ENCODE data around the gene SNN.

Gene SNN

DNA sequence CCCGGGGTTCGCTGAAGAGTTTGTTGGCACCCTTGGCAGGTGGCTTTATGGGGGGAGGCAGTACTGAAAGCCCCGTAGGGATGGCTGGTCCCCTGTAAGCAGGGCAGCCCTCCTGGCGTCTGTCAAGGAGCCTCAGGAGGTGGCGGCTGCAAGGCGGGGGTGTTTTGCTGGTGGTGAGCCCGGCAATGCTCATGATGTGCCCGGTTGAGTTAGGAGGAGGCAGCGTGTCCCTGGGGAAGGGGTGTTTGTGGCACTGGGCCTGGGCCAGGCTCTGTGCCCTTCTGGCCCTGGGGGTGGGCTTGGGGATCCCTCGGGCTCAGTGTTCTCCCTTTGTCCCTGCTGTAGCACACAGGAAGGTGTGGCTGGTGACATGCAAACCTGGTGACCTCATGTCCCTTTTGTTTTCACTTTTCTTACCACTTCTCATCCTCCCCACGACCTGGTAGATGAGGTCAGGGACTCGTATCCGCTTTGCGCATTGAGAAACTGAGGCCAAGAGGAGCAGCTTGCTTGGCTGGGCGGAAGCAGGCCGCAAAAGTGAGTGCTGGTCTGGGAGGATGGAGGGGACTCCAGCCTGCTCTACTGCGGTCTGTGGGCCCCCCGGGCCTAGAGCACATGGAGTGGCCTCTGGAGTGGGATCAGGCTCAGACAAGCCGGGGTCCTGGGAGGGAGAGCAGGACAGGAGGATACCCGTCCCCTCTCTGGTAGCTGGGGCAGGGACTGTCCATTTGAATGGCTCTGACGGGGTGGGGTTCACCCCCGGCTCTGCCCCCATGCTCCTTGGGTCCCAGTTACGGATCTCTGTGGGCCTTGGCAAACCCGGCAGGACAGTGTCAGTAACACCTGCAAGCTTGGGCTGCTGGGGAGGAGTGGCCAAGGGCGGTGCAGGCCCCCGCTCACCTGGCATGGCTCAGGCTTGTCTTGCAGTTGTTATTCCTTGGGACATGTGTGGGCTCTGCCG, 2.2 kb downstream of the SNN start:
- H3K4me1 Mint-ChIP-seq, result peaks cover 79% of the 10 kb centered on the region
- DNase-seq (peak; percentile 57 to 59), ATAC-seq (peak; percentile 70)
- peak overlapping the region; percentile 85 to 91 for H3K4me3 Mint-ChIP-seq
- no peaks in the 10 kb centered on the region for H3K9me3 Mint-ChIP-seq
- peak overlapping the region; percentile 86 to 96 for H3K27ac Mint-ChIP-seq
- no peaks in the 10 kb centered on the region for H3K27me3 Mint-ChIP-seq

DNA sequence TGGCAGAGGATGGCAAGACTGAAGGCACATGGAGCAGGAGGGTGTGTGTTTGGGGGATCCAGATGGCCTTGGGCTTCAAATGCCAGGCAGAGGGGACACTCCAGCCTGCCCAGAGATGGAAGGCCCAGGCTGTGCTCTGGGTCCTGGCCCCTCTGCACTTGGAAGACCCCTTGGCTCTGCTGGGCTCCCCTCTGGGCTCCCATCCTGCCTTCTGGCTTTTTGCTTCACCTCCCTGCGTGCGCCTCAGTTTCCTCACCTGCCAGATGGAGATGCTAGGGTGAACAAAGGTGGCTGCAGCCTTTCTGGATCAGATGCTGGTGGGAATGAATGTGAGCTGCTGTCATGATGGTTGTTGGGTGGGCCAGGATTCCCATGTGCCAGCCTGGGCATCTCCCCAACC, 3.0 kb downstream of the SNN start:
- Mint-ChIP-seq H3K27me3 (no peaks in the 10 kb centered on the region), H3K9me3 (no peaks in the 10 kb centered on the region), H3K27ac (peak overlapping the region; percentile 66 to 96), H3K4me3 (peak overlapping the region; percentile 85 to 91), H3K4me1 (peaks cover 77% of the 10 kb centered on the region)
- DNase-seq (no peak), ATAC-seq (no peak)

DNA sequence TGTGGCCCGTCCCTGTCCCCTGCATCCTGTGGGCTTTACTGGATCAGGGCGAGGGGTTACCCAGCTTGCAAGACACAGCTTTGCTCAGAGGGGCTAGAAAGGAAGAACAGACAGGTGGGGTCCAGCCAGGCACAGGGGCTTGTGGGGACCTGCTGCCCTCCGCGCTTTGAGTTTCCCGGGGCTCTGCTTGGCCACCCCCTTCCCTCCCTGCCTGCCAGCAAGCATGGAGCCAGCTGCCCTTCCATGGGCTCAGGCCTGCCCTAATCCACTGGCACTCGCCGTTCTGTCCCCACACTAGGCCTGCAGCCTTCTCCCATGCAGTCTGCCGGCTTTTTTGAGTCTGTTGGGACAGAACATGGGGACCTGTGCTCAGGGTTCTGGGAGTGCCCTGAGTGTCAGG, 3.4 kb downstream of the SNN start:
- no peaks in the 10 kb centered on the region for H3K27me3 Mint-ChIP-seq
- ATAC-seq (no peak), DNase-seq (no peak)
- H3K27ac Mint-ChIP-seq, result peak overlapping the region; percentile 91 to 97
- no peaks in the 10 kb centered on the region for H3K9me3 Mint-ChIP-seq
- H3K4me3 Mint-ChIP-seq, result peak overlapping the region; percentile 85 to 91
- peaks cover 73% of the 10 kb centered on the region for H3K4me1 Mint-ChIP-seq

DNA sequence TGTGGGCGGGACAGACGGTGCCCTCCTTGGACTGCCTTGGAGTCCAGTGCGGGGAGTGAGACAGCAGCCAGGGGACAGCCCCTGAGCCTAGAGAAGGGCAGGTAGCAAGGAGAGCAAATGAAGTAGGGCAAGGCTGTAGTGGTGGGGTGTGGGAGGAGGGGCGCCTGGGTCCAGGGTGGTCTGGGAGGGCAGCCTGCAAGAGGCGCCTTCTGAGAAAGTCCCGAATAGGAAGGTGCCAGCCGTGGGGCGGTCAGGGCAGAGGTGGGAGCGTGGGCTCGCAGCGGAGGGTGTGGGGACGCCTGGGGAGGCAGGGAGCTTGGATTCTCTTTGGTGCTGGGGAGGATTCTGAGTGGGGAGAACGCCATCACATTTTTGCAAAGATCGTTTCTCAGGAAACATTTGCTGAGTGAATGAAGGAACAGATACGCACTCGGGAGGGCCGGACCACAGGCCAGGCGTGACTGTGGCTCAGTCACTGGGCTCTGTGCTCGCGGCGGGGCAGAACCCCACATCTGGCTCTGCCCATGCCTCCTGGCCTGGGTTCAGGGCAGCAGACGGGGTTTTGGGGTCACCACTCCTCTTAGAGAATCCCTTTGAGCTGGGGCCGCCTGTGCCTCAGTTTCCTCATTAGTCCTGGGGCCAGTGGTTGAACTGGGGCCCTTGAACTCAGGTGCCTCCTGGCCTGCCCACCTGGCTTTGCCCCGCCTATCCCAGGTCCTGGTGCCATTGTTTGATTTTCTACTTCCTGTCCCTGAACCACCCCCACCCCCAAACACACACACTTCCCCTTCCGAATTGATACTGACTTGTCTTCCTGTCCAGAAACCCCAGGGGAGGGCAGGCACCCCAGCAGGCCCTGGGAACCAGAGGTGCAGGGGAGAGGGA, 4.2 kb downstream of the SNN start:
- no peaks in the 10 kb centered on the region for H3K27me3 Mint-ChIP-seq
- DNase-seq (peak in 1 of 2 donors; percentile 33), ATAC-seq (no peak)

DNA sequence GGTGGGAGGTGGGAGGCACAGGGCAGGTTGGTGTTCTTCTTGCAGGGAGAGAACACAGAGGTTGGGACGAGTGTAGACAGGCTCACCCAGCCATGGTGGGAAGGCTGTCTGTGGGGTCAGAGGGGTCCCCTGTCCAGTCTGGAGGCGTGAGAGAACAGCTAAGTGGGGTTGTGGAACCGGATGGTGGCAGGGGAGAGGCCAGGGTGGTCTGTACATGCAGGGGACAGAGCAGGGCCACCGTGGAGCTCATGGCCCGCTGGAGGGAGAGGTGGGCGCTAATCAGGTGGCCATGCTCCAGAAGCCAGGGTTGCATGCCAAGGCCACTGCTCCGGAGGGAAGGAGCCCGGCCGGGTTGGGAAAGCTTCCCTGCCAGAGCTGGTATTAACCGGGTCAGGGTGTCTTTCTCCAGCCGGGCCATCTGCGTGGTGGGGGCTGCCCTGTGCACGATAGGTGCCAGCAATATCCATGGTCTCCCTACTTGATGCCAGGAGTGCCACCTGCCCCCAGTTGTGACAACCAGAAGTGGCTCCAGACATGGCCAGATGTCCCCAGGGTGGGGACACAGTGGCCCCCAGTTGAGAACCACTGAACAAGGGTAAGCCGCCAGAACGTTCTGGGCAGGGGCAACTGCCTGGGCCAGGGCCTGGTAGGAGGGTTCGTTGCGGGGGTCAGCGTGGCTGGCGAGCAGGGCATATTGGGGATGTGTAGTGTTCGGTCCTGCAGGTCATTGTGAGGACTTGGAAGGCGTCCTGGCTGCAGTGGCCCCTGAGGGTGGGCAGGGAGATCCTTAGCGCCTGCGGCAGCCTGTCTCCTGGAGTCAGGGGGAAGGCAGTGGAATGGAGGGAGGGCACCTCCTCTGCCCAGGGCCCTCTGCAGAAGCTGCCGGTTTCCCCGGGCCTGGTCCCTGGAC, 5.1 kb downstream of the SNN start:
- Mint-ChIP-seq H3K27ac (peak overlapping the region; percentile 88 to 91), H3K27me3 (no peaks in the 10 kb centered on the region), H3K4me1 (peaks cover 73% of the 10 kb centered on the region), H3K4me3 (peak overlapping the region; percentile 31 to 91), H3K9me3 (no peaks in the 10 kb centered on the region)
- no peak for ATAC-seq
- no peak for DNase-seq

More for the DNA sequence above, 4.2 kb downstream of the SNN start:
- Mint-ChIP-seq H3K4me1 (peaks cover 66% of the 10 kb centered on the region), H3K27ac (peak overlapping the region; percentile 91 to 97), H3K9me3 (no peaks in the 10 kb centered on the region), H3K4me3 (peak overlapping the region; percentile 40 to 91)

DNA sequence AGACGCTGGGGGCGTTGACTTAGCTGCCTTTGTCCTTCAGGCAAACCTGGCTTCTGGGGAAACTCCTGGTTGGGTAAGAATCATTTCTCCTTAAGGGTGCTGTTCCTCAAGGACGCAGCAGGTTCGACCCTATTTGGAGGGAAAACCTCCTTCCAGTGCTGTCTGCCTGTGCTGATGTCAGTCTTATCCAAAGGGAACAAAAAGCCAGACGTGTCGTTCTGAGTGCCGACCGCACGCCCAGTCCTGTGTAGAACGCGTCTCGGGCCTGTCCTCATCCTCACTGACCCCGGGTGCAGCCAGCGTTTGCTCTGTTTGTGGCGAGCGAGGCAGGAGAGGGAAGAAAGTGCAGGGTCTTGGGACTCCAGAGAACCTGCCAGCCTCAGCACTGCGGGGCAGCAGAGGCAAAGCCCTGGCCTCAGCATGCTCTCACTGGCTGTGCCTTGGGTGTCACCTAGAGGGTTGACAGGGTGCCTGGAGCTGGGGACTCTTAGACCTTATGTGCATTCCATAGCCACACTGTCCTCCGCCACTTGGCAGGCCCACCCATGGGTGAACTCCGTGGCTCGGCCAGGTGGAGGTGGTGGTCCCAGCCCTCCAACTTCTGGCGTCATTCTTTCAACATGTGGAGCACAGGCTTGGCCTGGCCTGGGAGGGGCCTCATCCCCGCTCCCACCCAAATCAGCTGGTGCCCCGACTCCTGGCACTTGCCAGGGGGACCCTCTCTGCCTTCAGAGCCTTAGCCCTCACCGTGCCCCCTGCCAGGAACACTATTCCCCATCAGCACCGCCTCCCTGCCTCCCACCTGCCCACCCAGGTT, 6.0 kb downstream of the SNN start:
- Mint-ChIP-seq H3K4me3 (no peak overlapping the region), H3K4me1 (peaks cover 77% of the 10 kb centered on the region), H3K27ac (peak overlapping the region; percentile 4 to 9), H3K9me3 (no peaks in the 10 kb centered on the region), H3K27me3 (no peaks in the 10 kb centered on the region)
- DNase-seq, result no peak
- ATAC-seq, result no peak

DNA sequence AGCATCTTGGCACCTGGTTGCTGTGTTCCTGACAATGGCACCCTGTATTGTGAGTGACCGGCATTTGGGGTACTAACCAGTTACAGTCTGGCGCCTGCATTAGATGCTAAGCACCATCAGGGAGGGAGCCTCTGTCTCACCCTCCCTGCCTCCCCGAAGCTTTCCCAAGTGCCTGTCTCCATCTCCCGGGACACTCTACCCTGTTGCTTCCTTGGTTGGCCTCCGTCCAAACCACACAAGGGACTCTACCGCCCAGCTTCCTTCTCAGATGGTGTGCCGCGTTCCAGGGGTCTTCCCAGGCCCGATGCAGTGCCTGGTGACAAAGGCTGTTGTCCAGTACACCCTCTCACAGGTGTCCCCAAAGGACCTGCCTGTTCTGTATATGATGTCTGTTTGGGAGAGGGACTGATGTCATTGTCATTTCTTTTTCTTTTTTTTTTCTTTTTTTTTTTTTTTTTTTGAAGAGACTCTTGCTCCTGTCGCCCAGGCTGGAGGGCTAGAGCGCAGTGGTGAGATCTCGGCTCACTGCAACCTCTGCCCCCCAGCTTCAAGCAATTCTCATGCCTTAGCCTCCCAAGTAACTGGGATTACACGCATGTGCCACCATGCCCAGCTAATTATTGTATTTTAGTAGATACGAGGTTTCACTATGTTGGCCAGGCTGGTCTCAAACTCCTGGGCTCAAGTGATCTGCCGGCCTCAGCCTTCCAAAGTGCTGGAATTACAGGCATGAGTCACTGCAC, 6.7 kb downstream of the SNN start:
- H3K27ac Mint-ChIP-seq, result peak overlapping the region; percentile 87 to 90
- no peak overlapping the region for H3K4me3 Mint-ChIP-seq
- no peaks in the 10 kb centered on the region for H3K27me3 Mint-ChIP-seq
- no peak for DNase-seq
- ATAC-seq, result no peak
- peaks cover 77% of the 10 kb centered on the region for H3K4me1 Mint-ChIP-seq
- H3K9me3 Mint-ChIP-seq, result no peaks in the 10 kb centered on the region

DNA sequence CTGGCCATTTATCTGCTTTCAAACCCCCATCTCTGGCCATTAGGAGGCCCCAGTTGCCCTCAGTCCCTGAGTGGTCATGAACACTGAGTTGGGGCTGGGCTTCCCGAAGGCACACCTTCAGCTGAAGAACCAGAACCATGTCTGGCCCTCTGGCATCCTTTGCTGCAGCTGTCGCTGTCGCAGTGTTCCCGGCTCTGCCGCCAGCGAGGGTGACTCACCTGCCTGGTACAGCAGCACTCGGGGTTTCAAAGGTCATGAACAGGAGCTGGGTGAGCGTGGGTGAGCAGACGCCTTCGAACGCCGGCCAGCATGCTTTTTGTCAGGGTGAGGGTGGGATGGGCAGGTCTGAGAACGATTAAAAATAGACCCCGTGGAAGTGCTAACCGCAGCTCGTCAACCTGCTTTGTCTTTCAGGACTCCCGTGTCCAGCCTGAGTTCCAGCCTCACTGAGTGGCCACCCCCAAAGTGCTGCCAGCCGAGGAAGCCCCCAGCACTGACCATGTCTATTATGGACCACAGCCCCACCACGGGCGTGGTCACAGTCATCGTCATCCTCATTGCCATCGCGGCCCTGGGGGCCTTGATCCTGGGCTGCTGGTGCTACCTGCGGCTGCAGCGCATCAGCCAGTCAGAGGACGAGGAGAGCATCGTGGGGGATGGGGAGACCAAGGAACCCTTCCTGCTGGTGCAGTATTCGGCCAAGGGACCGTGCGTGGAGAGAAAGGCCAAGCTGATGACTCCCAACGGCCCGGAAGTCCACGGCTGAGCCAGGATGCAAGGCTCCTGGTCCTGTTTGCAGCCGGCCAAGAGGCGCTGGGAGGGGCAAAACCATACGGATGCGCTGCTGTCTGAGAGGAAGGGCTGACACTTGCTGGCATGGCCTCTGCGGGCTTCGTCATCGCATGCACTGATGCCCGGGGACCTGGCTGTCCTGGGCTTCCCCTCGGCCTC, 7.6 kb downstream of the SNN start:
- H3K9me3 Mint-ChIP-seq, result no peaks in the 10 kb centered on the region
- no peaks in the 10 kb centered on the region for H3K27me3 Mint-ChIP-seq
- peaks cover 77% of the 10 kb centered on the region for H3K4me1 Mint-ChIP-seq
- no peak for DNase-seq
- no peak for ATAC-seq
- H3K27ac Mint-ChIP-seq, result peak overlapping the region in 1 of 2 donors; percentile 87
- H3K4me3 Mint-ChIP-seq, result no peak overlapping the region

DNA sequence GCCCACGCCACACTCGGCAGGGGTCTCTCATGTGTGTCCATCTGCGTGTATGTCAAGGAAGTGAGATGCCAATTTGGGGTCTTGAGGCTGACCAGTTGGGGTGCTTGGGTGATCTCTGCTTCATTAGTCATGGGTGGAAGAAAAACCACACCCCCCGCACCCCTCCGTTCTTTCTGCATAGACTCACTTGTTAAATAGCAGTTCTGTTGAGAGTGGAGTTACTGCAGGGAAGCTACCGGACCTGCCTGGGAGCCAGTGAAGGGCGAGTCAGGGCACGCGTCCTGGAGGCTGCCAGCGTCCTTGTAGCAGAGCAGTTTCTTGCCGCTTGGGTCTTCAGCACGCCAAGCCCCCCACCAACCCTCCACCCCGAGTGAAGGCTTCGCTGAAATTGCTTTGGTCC, 8.5 kb downstream of the SNN start:
- peaks cover 77% of the 10 kb centered on the region for H3K4me1 Mint-ChIP-seq
- H3K9me3 Mint-ChIP-seq, result no peaks in the 10 kb centered on the region
- ATAC-seq (no peak), DNase-seq (no peak)
- no peak overlapping the region for H3K27ac Mint-ChIP-seq
- no peaks in the 10 kb centered on the region for H3K27me3 Mint-ChIP-seq
- no peak overlapping the region for H3K4me3 Mint-ChIP-seq

DNA sequence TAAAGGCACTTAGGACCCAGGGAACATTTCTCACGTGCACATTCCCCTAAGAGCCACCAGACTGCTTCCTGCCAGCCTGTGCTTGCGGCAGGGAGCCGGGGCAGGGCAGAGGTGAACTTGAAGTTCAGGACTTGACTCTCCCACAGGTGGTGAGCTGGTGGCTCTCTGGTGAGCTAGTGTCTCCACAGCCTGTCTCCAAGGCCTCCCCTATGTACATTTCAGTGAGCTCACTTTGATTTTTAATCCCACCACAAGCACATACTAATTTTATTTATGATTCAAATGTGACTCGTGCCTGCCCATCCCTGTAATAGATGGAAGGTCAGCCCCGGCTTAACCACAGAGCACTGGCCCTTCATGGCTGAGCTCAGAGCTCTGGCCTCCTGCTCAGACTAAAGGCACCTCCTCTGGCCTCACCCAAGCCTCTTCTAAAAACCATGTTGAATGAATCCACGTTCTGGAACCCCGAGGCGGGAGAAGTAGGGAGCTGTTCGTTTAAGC, 9.2 kb downstream of the SNN start:
- ATAC-seq, result no peak
- Mint-ChIP-seq H3K9me3 (no peaks in the 10 kb centered on the region), H3K4me1 (peaks cover 77% of the 10 kb centered on the region), H3K27ac (peak overlapping the region in 1 of 2 donors; percentile 53), H3K27me3 (no peaks in the 10 kb centered on the region), H3K4me3 (no peak overlapping the region)
- no peak for DNase-seq

DNA sequence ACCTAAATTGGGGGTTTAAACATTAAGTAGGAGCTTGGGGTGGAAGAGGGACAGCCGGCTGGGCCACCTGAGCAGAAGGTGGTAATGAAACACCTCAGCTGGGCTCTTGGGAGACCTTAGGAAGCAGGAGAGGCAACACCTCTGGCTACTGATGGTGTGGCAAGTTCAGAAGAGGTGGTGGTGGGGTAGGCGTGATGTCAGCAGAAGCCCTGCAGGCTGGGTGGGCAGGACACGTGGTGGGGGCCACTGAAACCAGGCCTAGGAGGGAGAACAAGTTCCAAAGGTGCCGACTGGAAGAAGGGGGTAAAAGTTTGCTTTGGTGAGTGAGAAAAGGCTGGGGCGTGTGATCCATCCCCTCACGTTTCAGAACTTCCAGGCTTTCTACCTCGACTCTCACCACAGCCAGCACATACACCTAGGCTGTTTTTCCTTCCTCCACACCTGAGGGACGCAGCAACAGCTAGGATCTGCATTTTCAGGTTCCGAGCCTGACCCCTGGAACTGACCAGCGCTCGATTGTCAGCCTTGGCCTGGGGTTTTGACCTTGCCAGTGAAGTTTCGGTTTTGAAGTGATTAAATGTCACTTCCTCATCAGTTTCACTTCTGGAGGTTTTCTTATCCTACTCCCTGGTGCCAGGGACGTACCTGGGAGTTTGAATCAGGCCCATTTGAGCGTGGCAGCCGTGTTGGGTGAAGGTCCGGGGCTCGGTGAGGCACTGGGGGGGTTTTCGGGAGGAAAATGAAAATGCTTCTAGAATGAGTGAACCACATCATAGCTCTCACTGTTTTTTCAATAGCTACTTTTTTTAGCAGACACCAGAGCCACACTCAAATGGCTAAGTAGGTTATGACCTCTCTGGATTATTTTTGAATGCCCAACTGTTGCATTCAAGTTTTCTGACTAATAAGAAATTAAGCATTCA, 10.0 kb downstream of the SNN start:
- H3K27me3 Mint-ChIP-seq, result no peaks in the 10 kb centered on the region

DNA sequence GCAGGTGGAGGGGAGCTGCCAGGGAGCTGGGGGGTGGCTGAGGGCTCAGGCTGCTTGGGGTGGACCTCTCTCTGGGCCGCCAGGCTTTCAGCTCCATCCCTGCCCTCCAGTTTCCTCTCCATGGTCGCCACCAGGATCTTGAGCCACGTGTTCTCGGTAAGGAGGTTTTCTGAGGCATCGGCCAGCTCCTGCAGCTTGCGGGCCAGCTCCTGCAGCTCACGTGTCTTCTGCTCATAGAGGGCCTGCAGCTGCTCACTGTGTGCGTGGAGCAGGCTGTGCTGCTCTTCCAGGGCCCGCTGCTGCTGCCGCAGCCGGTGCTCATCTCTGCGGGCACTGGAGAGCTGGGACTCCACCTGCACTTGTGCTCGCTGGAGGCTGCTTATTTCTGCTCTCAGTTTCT, 11.0 kb downstream of the SNN start:
- Mint-ChIP-seq H3K4me3 (no peak overlapping the region), H3K27me3 (no peaks in the 10 kb centered on the region), H3K9me3 (no peaks in the 10 kb centered on the region), H3K4me1 (peaks cover 73% of the 10 kb centered on the region), H3K27ac (peak overlapping the region in 1 of 2 donors; percentile 53)
- ATAC-seq, result no peak
- DNase-seq, result no peak

More for the DNA sequence above, 10.0 kb downstream of the SNN start:
- Mint-ChIP-seq H3K4me1 (peaks cover 77% of the 10 kb centered on the region), H3K4me3 (no peak overlapping the region), H3K27ac (peak overlapping the region; percentile 53 to 89), H3K9me3 (no peaks in the 10 kb centered on the region)
- no peak for ATAC-seq
- DNase-seq, result no peak
